Skeletal muscle satellite cell (primary cell): Measurements from ENCODE around the gene FYB1.
A peak's percentile ranks its signal among the peaks of the same experiment; 100 is the strongest.
"Not testable (repeated sequence)": the region's sequence is repeated elsewhere in the genome, so short reads cannot be mapped to it uniquely, and the experiment has no call there.

ENCODE experiments used
- H3K27me3 ChIP-seq: 2 replicates; pipeline ENCODE4 v1.7.0; 2013; ENCODE audit warnings: low read length; ENCODE audit not compliant: control insufficient read depth, insufficient read depth
- H3K36me3 ChIP-seq: 2 replicates; pipeline ENCODE4 v1.7.0; 2013; ENCODE audit warnings: mild to moderate bottlenecking, control low read depth, low read length; ENCODE audit not compliant: insufficient read depth
- H3K4me1 ChIP-seq: 2 replicates; pipeline ENCODE4 v1.7.0; 2013; ENCODE audit warnings: low read length; ENCODE audit not compliant: control insufficient read depth, insufficient read depth
- H3K4me2 ChIP-seq: 2 replicates; pipeline ENCODE4 v1.7.0; 2013; ENCODE audit warnings: mild to moderate bottlenecking, low read length
- H3K4me3 ChIP-seq: 2 replicates; pipeline ENCODE4 v1.7.0; 2013; ENCODE audit warnings: low read length
- H3K9ac ChIP-seq: 2 replicates; pipeline ENCODE4 v1.7.0; 2013; ENCODE audit warnings: mild to moderate bottlenecking, low read depth, low read length, moderate library complexity
- H3K9me3 ChIP-seq: replicated peaks from 2 replicates; pipeline ENCODE4 v1.7.0; 2013; ENCODE audit warnings: mild to moderate bottlenecking, control low read depth, low read length

FYB1 gene

DNA sequence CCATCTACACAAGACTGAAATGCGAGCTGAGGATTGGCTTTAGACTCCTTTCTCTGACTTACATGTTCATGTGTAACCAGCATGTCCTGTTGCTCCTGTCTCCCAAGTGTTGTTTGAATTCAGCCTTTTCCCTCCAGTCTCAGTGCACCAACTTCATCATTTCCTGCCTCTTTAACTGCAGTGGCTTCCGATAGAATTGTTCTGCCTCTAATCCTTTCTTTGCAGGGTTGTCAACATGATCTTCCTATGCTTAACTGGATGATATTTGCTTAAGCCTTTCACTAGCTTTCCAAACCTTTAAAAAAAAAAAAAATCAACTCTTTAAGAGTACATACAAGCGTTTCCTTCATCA lies 6.7 kb upstream of the FYB1 start:
- no peaks in the 10 kb centered on the region for H3K9me3 ChIP-seq
- no peaks in the 10 kb centered on the region for H3K27me3 ChIP-seq
- no peaks in the 10 kb centered on the region for H3K36me3 ChIP-seq
- H3K4me2 ChIP-seq = no peak overlapping the region
- H3K4me1 ChIP-seq = peaks cover 11% of the 10 kb centered on the region
- H3K9ac ChIP-seq = no peak overlapping the region
- no peak overlapping the region for H3K4me3 ChIP-seq

DNA sequence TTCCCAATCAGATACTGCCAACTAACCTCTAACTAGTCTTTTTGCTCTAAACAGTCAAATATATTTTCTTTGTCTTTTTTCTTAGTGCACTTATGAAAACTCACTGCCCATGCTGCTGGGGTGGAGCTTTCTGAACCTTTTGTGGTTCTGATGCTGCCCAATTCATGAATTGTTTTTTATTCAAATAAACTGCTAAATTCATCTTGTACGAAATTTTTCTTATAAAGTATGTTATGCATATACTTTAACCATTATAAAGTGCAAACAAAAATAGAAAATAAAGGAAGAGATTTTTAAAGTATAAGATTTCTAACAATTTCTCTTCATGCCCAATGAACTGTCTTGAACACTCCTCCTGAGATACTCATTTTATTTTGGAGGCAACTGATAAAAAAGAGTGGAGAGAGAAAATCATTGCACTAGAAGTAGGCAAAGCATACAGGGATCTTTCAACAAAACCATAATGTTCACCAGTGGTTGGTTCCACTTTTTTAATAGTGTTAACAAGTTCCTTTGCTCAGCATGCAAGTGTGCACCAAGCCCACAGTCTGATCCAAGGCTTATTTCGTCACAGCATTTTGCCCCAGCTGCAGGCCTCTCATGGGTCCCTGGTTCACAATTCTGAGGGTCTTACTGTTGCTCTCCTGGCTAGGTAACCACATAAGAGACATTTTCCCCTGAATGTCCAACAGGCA lies 6.2 kb upstream of the FYB1 start:
- no peaks in the 10 kb centered on the region for H3K9me3 ChIP-seq
- no peak overlapping the region for H3K4me2 ChIP-seq
- H3K9ac ChIP-seq = no peak overlapping the region
- H3K36me3 ChIP-seq = no peaks in the 10 kb centered on the region
- peaks cover 11% of the 10 kb centered on the region for H3K4me1 ChIP-seq
- H3K27me3 ChIP-seq = no peaks in the 10 kb centered on the region
- no peak overlapping the region for H3K4me3 ChIP-seq

DNA sequence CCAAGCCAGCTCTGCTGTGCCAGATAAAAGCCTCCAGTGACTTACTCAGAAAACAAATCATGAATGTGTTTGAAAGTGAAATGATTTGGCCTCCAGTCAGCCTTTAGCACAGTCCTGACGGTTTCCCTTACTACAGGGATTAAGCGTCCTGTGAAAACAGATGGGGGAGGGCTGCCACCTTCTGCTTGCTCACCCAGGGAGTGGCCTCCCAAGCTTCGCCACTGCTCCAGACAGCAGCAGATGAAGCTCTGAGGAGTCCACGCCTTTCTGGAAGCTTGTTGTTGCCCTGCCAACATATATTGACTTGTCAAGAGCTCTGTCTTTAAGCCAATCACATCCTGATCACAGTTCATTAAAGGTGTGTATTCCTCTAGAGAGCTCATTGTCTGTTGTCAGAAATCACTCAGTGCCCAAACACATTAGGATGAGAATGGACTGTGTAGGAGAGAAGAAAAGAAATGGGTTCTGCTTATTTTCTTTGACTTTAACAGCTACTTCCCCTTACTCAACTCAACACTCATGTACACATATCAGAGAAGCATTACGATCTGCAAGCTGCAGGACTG lies 4.9 kb upstream of the FYB1 start:
- Histone ChIP-seq H3K36me3 (no peaks in the 10 kb centered on the region), H3K9me3 (no peaks in the 10 kb centered on the region), H3K27me3 (no peaks in the 10 kb centered on the region), H3K9ac (no peak overlapping the region), H3K4me1 (peaks cover 11% of the 10 kb centered on the region), H3K4me2 (peak overlapping the region; percentile 48), H3K4me3 (no peak overlapping the region)

GRCh38 chr5:39223565-39224156 lies 4.3 kb upstream of the FYB1 start:
- Histone ChIP-seq H3K9me3 (no peaks in the 10 kb centered on the region), H3K4me1 (peaks cover 11% of the 10 kb centered on the region), H3K4me2 (peak overlapping the region; percentile 48), H3K36me3 (no peaks in the 10 kb centered on the region), H3K4me3 (no peak overlapping the region), H3K27me3 (no peaks in the 10 kb centered on the region), H3K9ac (no peak overlapping the region)

GRCh38 chr5:39221671-39222070 lies 2.3 kb upstream of the FYB1 start:
- H3K9me3 ChIP-seq, H3K36me3 ChIP-seq: not testable (repeated sequence)
- peaks cover 11% of the 10 kb centered on the region for H3K4me1 ChIP-seq

DNA sequence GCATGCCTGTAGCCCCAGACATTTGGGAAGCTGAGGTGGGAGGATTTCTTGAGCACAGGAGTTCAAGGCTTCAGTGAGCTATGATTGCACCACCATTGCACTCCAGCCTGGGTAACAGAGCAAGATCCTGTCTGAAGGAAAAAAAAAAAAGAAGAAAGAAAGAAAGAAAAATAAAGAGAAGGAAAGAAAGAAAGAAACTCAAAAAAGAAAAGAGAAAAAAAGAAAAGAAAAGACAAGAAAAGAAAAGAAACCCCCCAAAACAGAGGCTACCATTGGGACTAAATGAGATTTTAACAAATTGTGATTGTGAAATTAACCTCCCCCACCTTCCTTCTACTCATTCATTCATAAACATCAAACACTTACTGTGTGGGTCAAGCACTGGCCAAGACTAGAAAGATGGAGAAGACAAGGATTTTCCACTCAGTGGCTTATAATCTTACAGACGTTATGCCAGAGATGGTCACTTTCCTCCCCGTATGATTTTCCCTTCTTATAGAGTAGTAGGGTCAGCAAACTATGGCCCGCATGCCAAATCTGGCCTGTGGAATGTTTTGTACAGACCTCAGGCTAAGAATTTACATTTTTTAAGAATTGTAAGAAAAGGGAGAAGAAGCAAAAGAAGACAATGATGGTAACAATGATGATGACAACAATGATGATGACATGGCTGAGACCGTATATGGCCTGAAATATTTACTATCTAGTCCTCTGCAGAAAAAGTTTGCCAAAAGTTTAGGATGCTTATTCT lies 1.1 kb upstream of the FYB1 start:
- H3K27me3 ChIP-seq = no peaks in the 10 kb centered on the region
- H3K9me3 ChIP-seq = no peaks in the 10 kb centered on the region
- no peak overlapping the region for H3K9ac ChIP-seq
- H3K4me1 ChIP-seq = peaks cover 11% of the 10 kb centered on the region
- no peak overlapping the region for H3K4me3 ChIP-seq
- no peaks in the 10 kb centered on the region for H3K36me3 ChIP-seq
- H3K4me2 ChIP-seq = no peak overlapping the region

More at GRCh38 chr5:39221671-39222070, 2.3 kb upstream of the FYB1 start:
- not testable (repeated sequence) for H3K9ac ChIP-seq, H3K4me2 ChIP-seq, H3K4me3 ChIP-seq, H3K27me3 ChIP-seq

DNA sequence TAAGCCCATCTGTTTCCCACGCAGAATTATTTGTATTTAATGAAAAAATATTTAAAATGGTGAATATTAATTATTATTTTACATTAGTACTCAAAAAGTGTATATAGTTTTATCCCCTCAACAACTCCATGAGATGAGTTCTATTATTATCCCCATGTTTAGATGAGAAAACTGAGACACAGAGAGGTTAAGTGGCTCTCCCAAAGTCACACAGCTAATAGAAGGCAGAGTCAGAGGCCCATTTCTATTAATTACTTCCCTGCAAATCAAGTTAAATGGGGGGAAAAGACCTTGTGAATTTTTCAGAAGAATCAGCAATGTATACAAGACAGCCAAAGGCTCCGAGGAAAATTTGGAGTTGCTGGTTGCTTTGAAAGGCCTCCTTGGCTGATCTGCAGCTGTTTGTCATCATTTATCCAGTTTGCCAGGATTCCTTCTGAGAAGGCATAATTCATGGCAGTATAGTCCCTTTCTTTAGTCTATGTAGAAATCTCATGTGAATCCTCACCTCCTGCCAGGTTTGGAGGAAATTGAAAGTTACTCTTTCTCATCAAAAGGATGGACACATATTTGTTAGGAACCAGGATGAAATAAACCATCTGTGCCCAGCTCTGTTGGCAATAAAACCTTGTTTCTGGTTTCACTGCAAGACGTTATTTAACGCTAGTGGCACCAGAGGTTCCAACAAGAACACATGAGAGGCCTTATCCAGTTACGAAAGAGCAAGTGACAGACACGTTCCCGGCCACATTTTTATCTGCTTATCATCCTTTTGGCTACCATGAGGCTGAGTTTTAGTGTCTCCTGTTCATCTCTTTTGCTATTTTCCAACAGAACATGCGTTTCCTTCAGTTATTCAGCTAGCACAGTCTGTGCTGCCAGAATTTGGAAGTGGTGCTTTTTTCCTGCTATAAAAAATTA lies 621 bp downstream of the FYB1 start:
- H3K4me1 ChIP-seq = peaks cover 2% of the 10 kb centered on the region
- H3K9ac ChIP-seq = no peak overlapping the region

GRCh38 chr5:39217365-39218281 lies 1.7 kb downstream of the FYB1 start:
- H3K4me2 ChIP-seq = no peak overlapping the region
- H3K9ac ChIP-seq = no peak overlapping the region
- no peaks in the 10 kb centered on the region for H3K4me1 ChIP-seq
- H3K4me3 ChIP-seq = no peak overlapping the region
- no peaks in the 10 kb centered on the region for H3K9me3 ChIP-seq
- H3K36me3 ChIP-seq = no peaks in the 10 kb centered on the region
- H3K27me3 ChIP-seq = no peaks in the 10 kb centered on the region

More for the DNA sequence above, 621 bp downstream of the FYB1 start:
- Histone ChIP-seq H3K4me2 (no peak overlapping the region), H3K9me3 (no peaks in the 10 kb centered on the region), H3K27me3 (no peaks in the 10 kb centered on the region), H3K36me3 (no peaks in the 10 kb centered on the region), H3K4me3 (no peak overlapping the region)

GRCh38 chr5:39216631-39217030 lies 2.7 kb downstream of the FYB1 start:
- Histone ChIP-seq H3K9me3 (no peaks in the 10 kb centered on the region), H3K27me3 (no peaks in the 10 kb centered on the region), H3K4me3 (no peak overlapping the region), H3K36me3 (no peaks in the 10 kb centered on the region), H3K4me2 (no peak overlapping the region), H3K9ac (no peak overlapping the region), H3K4me1 (no peaks in the 10 kb centered on the region)

- Histone ChIP-seq H3K9me3 (no peaks in the 10 kb centered on the region), H3K4me3 (no peak overlapping the region), H3K36me3 (no peaks in the 10 kb centered on the region), H3K9ac (no peak overlapping the region), H3K4me2 (no peak overlapping the region), H3K27me3 (no peaks in the 10 kb centered on the region), H3K4me1 (no peaks in the 10 kb centered on the region)
Observed at GRCh38 chr5:39215857-39216256, 3.5 kb downstream of the FYB1 start.
